Keratinocyte (primary cell): ENCODE data around the gene EWSR1.

ENCODE experiments used
- EZH2 ChIP-seq: IDR thresholded peaks from one replicate; pipeline ENCODE4 v1.6.1; 2012; ENCODE audit warnings: inconsistent platforms, mild to moderate bottlenecking, low read length, moderate library complexity
- TF ChIP-seq, protein P1 (sequence below), 3 experiments: IDR thresholded peaks in 1 of 3; conservative IDR thresholded peaks in 1 of 3; optimal IDR thresholded peaks in 1 of 3; 2 replicates in 2 of 3; 3 replicates in 1 of 3; pipeline versions ENCODE3 to v1.5.1; 2011; ENCODE audit warnings: low read length in 3 of 3, mild to moderate bottlenecking in 3 of 3, moderate library complexity in 2 of 3, control low read depth in 1 of 3, inconsistent platforms in 1 of 3; ENCODE audit not compliant: insufficient read depth in 2 of 3; ENCODE audit errors: extremely low read depth in 1 of 3

DNA sequence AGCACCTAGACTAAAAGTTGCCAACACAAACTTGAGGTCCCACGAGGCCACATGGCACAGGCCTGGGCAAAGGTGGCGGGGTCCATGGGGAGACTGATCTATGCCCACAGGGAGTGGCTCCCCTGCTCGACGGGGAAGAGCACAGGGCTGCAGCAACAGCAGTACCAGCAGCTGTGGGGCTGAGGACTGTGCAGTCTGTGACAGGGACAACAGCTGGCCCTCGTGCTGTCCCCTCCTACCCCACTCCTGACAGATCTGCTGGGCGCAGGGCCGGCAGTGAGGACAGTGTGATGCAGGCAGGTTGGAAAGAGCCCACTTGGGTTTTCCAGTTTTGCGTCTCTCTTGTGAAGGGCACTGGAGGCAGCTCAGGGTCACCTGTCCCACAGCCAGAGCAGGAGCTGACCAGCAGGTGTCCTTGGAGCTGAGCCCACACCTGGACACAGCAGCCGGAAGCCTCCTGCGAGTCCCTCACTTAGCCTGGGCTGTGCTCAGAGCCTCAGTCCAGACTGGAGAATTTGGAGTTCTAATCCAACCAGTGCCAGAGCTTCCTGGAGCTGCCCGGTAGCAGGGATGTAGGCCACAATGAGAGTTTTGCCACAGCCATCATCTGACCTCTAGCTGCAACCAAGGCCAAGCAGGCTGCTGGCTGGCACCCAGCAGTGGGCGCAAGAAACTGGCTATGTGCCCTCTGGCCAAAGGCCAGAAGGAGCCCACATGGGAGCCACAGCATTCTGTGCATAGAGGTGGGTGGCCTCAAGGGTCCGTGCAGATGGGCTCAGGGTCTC is 34.8 kb downstream of the EWSR1 start:
- TF ChIP-seq, protein P1, sequence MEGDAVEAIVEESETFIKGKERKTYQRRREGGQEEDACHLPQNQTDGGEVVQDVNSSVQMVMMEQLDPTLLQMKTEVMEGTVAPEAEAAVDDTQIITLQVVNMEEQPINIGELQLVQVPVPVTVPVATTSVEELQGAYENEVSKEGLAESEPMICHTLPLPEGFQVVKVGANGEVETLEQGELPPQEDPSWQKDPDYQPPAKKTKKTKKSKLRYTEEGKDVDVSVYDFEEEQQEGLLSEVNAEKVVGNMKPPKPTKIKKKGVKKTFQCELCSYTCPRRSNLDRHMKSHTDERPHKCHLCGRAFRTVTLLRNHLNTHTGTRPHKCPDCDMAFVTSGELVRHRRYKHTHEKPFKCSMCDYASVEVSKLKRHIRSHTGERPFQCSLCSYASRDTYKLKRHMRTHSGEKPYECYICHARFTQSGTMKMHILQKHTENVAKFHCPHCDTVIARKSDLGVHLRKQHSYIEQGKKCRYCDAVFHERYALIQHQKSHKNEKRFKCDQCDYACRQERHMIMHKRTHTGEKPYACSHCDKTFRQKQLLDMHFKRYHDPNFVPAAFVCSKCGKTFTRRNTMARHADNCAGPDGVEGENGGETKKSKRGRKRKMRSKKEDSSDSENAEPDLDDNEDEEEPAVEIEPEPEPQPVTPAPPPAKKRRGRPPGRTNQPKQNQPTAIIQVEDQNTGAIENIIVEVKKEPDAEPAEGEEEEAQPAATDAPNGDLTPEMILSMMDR (optimal IDR thresholded peaks at IDR 0.05 in 1 of 3, IDR thresholded peaks at IDR 0.05 in 1 of 3, conservative IDR thresholded peaks at IDR 0.05 in 1 of 3; ENCODE audit: extremely low read depth in 1 of 3, insufficient read depth in 2 of 3, low read length in 3 of 3), result no peak
- no peak for TF ChIP-seq EZH2
